Measurements from ENCODE around the gene RAB13. TPM values are rescaled to one million over a fixed set of nuclear protein-coding genes. Genes with fewer than 3 reads are reported as not detected.
A peak's percentile ranks its signal among the peaks of the same experiment; 100 is the strongest.

RAB13 gene
- polyA plus RNA-seq, 3 donors, result 1.8 to 5.1 (median 3.9) TPM

- H3K4me1 Mint-ChIP-seq, result peaks cover 36% of the 10 kb centered on the region
- Histone ChIP-seq H3K79me2 (ENCODE audit: insufficient read depth, low read length) (peaks cover 86% of the 10 kb centered on the region), H3K36me3 (replicated peaks in 1 of 2; ENCODE audit: control insufficient read depth in 1 of 2, insufficient read depth in 2 of 2, low read length in 2 of 2) (peaks cover 76 to 79% of the 10 kb centered on the region in 2 donors), H3K27ac (ENCODE audit: low read depth in 1 of 2, low read length in 2 of 2) (peak overlapping the region in 1 of 2 donors; percentile 71), H3K4me3 (replicated peaks in 1 of 3; ENCODE audit: low read depth in 2 of 3, low read length in 3 of 3) (no peak overlapping the region), H3K4me2 (replicated peaks; ENCODE audit: extremely low read depth, low read length, poor library complexity, severe bottlenecking) (no peak overlapping the region), H2AFZ (ENCODE audit: insufficient read depth, low read depth, low read length, poor library complexity, severe bottlenecking) (no peak overlapping the region), H3K27me3 (ENCODE audit: control insufficient read depth in 2 of 2, insufficient read depth in 2 of 2, low read length in 2 of 2) (no peaks in the 10 kb centered on the region), H3K9ac (ENCODE audit: insufficient read depth, low read length, poor library complexity, severe bottlenecking) (no peak overlapping the region), H4K20me1 (ENCODE audit: insufficient read depth, low read length) (peaks cover 64% of the 10 kb centered on the region), H3K4me1 (ENCODE audit: control insufficient read depth in 1 of 2, insufficient read depth in 2 of 2, low read length in 2 of 2) (peaks cover 32 to 43% of the 10 kb centered on the region in 2 donors), H3K9me3 (replicated peaks in 1 of 2; ENCODE audit: control insufficient read depth in 1 of 2, insufficient read depth in 1 of 2, low read length in 2 of 2) (no peaks in the 10 kb centered on the region)
- intact Hi-C loops (cut with micrococcal nuclease), result no loop called here
- DNase-seq, result no peak
- peak overlapping the region in 5 of 7 donors; percentile 34 to 87 (median 78) for H3K27ac Mint-ChIP-seq
- WGBS (ENCODE audit: insufficient coverage), result 97% methylated on average over 8 of the region's 8 CpGs
- no peaks in the 10 kb centered on the region for H3K9me3 Mint-ChIP-seq
- H3K36me3 Mint-ChIP-seq, result peaks cover 71 to 79% of the 10 kb centered on the region in 2 donors
- no peaks in the 10 kb centered on the region for H3K27me3 Mint-ChIP-seq (ENCODE audit: low read depth in 3 of 3)
- no peak overlapping the region for H3K4me3 Mint-ChIP-seq
- no peak for TF ChIP-seq CTCF (IDR thresholded peaks at IDR 0.05)
Observed at GRCh38 chr1:153940756-153941155, 45.4 kb downstream of the RAB13 start.

GRCh38 chr1:153939476-153939875, 46.7 kb downstream of the RAB13 start:
- Mint-ChIP-seq H3K9me3 (no peaks in the 10 kb centered on the region), H3K4me3 (no peak overlapping the region), H3K27ac (peak overlapping the region in 3 of 7 donors; percentile 55 to 80 (median 59)), H3K36me3 (peaks cover 83 to 92% of the 10 kb centered on the region in 2 donors), H3K4me1 (peaks cover 30% of the 10 kb centered on the region), H3K27me3 (ENCODE audit: low read depth in 3 of 3) (no peaks in the 10 kb centered on the region)
- H3K9me3 ChIP-seq (replicated peaks in 1 of 2; ENCODE audit: control insufficient read depth in 1 of 2, insufficient read depth in 1 of 2, low read length in 2 of 2), result no peaks in the 10 kb centered on the region
- intact Hi-C loops (cut with micrococcal nuclease), result no loop called here
- H3K27ac ChIP-seq (ENCODE audit: low read depth in 1 of 2, low read length in 2 of 2), result peak overlapping the region in 1 of 2 donors; percentile 71
- peaks cover 76% of the 10 kb centered on the region for H4K20me1 ChIP-seq (ENCODE audit: insufficient read depth, low read length)
- peaks cover 88 to 91% of the 10 kb centered on the region in 2 donors for H3K36me3 ChIP-seq (replicated peaks in 1 of 2; ENCODE audit: control insufficient read depth in 1 of 2, insufficient read depth in 2 of 2, low read length in 2 of 2)
- H3K4me3 ChIP-seq (replicated peaks in 1 of 3; ENCODE audit: low read depth in 2 of 3, low read length in 3 of 3), result no peak overlapping the region
- peaks cover 82% of the 10 kb centered on the region for H3K79me2 ChIP-seq (ENCODE audit: insufficient read depth, low read length)
- TF ChIP-seq CTCF (IDR thresholded peaks at IDR 0.05), result no peak
- H3K9ac ChIP-seq (ENCODE audit: insufficient read depth, low read length, poor library complexity, severe bottlenecking), result no peak overlapping the region
- DNase-seq, result no peak
- no peaks in the 10 kb centered on the region for H3K27me3 ChIP-seq (ENCODE audit: control insufficient read depth in 2 of 2, insufficient read depth in 2 of 2, low read length in 2 of 2)
- WGBS (ENCODE audit: insufficient coverage), result 95% methylated on average over 11 of the region's 12 CpGs
- H3K4me1 ChIP-seq (ENCODE audit: control insufficient read depth in 1 of 2, insufficient read depth in 2 of 2, low read length in 2 of 2), result peaks cover 20 to 36% of the 10 kb centered on the region in 2 donors
- H3K4me2 ChIP-seq (replicated peaks; ENCODE audit: extremely low read depth, low read length, poor library complexity, severe bottlenecking), result no peak overlapping the region
- H2AFZ ChIP-seq (ENCODE audit: insufficient read depth, low read depth, low read length, poor library complexity, severe bottlenecking), result no peak overlapping the region
